Stimulated activated memory B cell treated with anti-CD40 and anti-IgM and Interleukin-4, amounts not matched to agents 10 μg/mL and 1 μg/mL and 100 μg/mL, for 72 hours (primary cell): ENCODE results near the gene PTRH2.

ENCODE experiments used
- ATAC-seq: fragments of 150-1000 bp; cut with Tn5 transposase; 2 replicates; pipeline ENCODE4 v1.10.0; 2021
- H3K27ac Mint-ChIP-seq: one replicate; pipeline ENCODE4 v1.8.0; 2022; ENCODE audit warnings: mild to moderate bottlenecking, mixed read lengths
- H3K27me3 Mint-ChIP-seq: one replicate; pipeline ENCODE4 v1.8.0; 2022; ENCODE audit warnings: mixed read lengths
- H3K36me3 Mint-ChIP-seq: one replicate; pipeline ENCODE4 v1.8.0; 2022; ENCODE audit warnings: mixed read lengths
- H3K4me1 Mint-ChIP-seq: one replicate; pipeline ENCODE4 v1.8.0; 2022; ENCODE audit warnings: mixed read lengths
- H3K4me3 Mint-ChIP-seq: one replicate; pipeline ENCODE4 v1.8.0; 2022; ENCODE audit warnings: mild to moderate bottlenecking, moderate library complexity, mixed read lengths
- H3K9me3 Mint-ChIP-seq: one replicate; pipeline ENCODE4 v1.8.0; 2022; ENCODE audit warnings: mixed read lengths

PTRH2 gene

GRCh38 chr17:59698143-59698542, 9.1 kb downstream of the PTRH2 start:
- Mint-ChIP-seq H3K4me3 (no peak overlapping the region), H3K36me3 (peaks cover 63% of the 10 kb centered on the region), H3K4me1 (peaks cover 76% of the 10 kb centered on the region), H3K9me3 (no peaks in the 10 kb centered on the region), H3K27me3 (no peaks in the 10 kb centered on the region), H3K27ac (peak overlapping the region; percentile 61)
- no peak for ATAC-seq

GRCh38 chr17:59696682-59697277, 10.4 kb downstream of the PTRH2 start:
- Mint-ChIP-seq H3K4me3 (no peak overlapping the region), H3K4me1 (peaks cover 62% of the 10 kb centered on the region), H3K36me3 (peaks cover 66% of the 10 kb centered on the region), H3K27me3 (no peaks in the 10 kb centered on the region), H3K9me3 (no peaks in the 10 kb centered on the region), H3K27ac (peak overlapping the region; percentile 61)
- peak; percentile 82 for ATAC-seq

GRCh38 chr17:59695945-59696681, 11.1 kb downstream of the PTRH2 start:
- H3K4me3 Mint-ChIP-seq = no peak overlapping the region
- peak overlapping the region; percentile 61 for H3K27ac Mint-ChIP-seq
- H3K36me3 Mint-ChIP-seq = peaks cover 70% of the 10 kb centered on the region
- H3K4me1 Mint-ChIP-seq = peaks cover 56% of the 10 kb centered on the region
- ATAC-seq = no peak
- no peaks in the 10 kb centered on the region for H3K27me3 Mint-ChIP-seq
- H3K9me3 Mint-ChIP-seq = no peaks in the 10 kb centered on the region

GRCh38 chr17:59694344-59694743, 12.9 kb downstream of the PTRH2 start:
- Mint-ChIP-seq H3K4me1 (peaks cover 38% of the 10 kb centered on the region), H3K9me3 (no peaks in the 10 kb centered on the region), H3K36me3 (peaks cover 69% of the 10 kb centered on the region), H3K27me3 (no peaks in the 10 kb centered on the region), H3K27ac (peak overlapping the region; percentile 12), H3K4me3 (no peak overlapping the region)
- no peak for ATAC-seq

GRCh38 chr17:59693582-59693981, 13.6 kb downstream of the PTRH2 start:
- no peaks in the 10 kb centered on the region for H3K27me3 Mint-ChIP-seq
- H3K4me1 Mint-ChIP-seq = peaks cover 30% of the 10 kb centered on the region
- no peaks in the 10 kb centered on the region for H3K9me3 Mint-ChIP-seq
- H3K4me3 Mint-ChIP-seq = no peak overlapping the region
- H3K27ac Mint-ChIP-seq = no peak overlapping the region
- ATAC-seq = no peak
- H3K36me3 Mint-ChIP-seq = peaks cover 67% of the 10 kb centered on the region

GRCh38 chr17:59688496-59688895, 18.7 kb downstream of the PTRH2 start:
- no peak overlapping the region for H3K4me3 Mint-ChIP-seq
- peaks cover 15% of the 10 kb centered on the region for H3K4me1 Mint-ChIP-seq
- H3K36me3 Mint-ChIP-seq = peaks cover 61% of the 10 kb centered on the region
- peak overlapping the region; percentile 30 for H3K27ac Mint-ChIP-seq
- no peaks in the 10 kb centered on the region for H3K9me3 Mint-ChIP-seq
- ATAC-seq = no peak
- H3K27me3 Mint-ChIP-seq = no peaks in the 10 kb centered on the region

GRCh38 chr17:59688008-59688407, 19.2 kb downstream of the PTRH2 start:
- no peaks in the 10 kb centered on the region for H3K9me3 Mint-ChIP-seq

GRCh38 chr17:59684967-59685366, 22.3 kb downstream of the PTRH2 start:
- peaks cover 60% of the 10 kb centered on the region for H3K36me3 Mint-ChIP-seq
- no peak overlapping the region for H3K4me3 Mint-ChIP-seq

More at GRCh38 chr17:59688008-59688407, 19.2 kb downstream of the PTRH2 start:
- H3K4me1 Mint-ChIP-seq = peaks cover 15% of the 10 kb centered on the region
- no peak overlapping the region for H3K4me3 Mint-ChIP-seq
- H3K36me3 Mint-ChIP-seq = peaks cover 63% of the 10 kb centered on the region
- ATAC-seq = no peak
- peak overlapping the region; percentile 30 for H3K27ac Mint-ChIP-seq
- no peaks in the 10 kb centered on the region for H3K27me3 Mint-ChIP-seq

GRCh38 chr17:59683283-59683682, 23.9 kb downstream of the PTRH2 start:
- Mint-ChIP-seq H3K27ac (no peak overlapping the region), H3K27me3 (no peaks in the 10 kb centered on the region), H3K9me3 (no peaks in the 10 kb centered on the region), H3K4me1 (peaks cover 15% of the 10 kb centered on the region), H3K4me3 (no peak overlapping the region), H3K36me3 (peaks cover 51% of the 10 kb centered on the region)
- ATAC-seq = no peak

More at GRCh38 chr17:59684967-59685366, 22.3 kb downstream of the PTRH2 start:
- peaks cover 15% of the 10 kb centered on the region for H3K4me1 Mint-ChIP-seq
- no peaks in the 10 kb centered on the region for H3K27me3 Mint-ChIP-seq
- ATAC-seq = no peak
- no peaks in the 10 kb centered on the region for H3K9me3 Mint-ChIP-seq
- H3K27ac Mint-ChIP-seq = no peak overlapping the region

- Mint-ChIP-seq H3K9me3 (no peaks in the 10 kb centered on the region), H3K4me1 (peaks cover 2% of the 10 kb centered on the region), H3K36me3 (peaks cover 38% of the 10 kb centered on the region), H3K27me3 (no peaks in the 10 kb centered on the region), H3K27ac (no peak overlapping the region), H3K4me3 (no peak overlapping the region)
- ATAC-seq = no peak
These were observed 26.9 kb downstream of the PTRH2 start for GRCh38 chr17:59680314-59680713.

- peaks cover 30% of the 10 kb centered on the region for H3K36me3 Mint-ChIP-seq
- no peaks in the 10 kb centered on the region for H3K27me3 Mint-ChIP-seq
- no peak for ATAC-seq
- H3K4me1 Mint-ChIP-seq = peaks cover 16% of the 10 kb centered on the region
- no peaks in the 10 kb centered on the region for H3K9me3 Mint-ChIP-seq
- H3K4me3 Mint-ChIP-seq = no peak overlapping the region
- no peak overlapping the region for H3K27ac Mint-ChIP-seq
These were observed 28.3 kb downstream of the PTRH2 start for GRCh38 chr17:59678918-59679317.

GRCh38 chr17:59676716-59677115, 30.5 kb downstream of the PTRH2 start:
- Mint-ChIP-seq H3K27me3 (no peaks in the 10 kb centered on the region), H3K4me1 (peaks cover 31% of the 10 kb centered on the region), H3K36me3 (peaks cover 23% of the 10 kb centered on the region), H3K4me3 (no peak overlapping the region), H3K27ac (no peak overlapping the region), H3K9me3 (no peaks in the 10 kb centered on the region)
- ATAC-seq = no peak

- Mint-ChIP-seq H3K4me3 (no peak overlapping the region), H3K4me1 (peaks cover 41% of the 10 kb centered on the region), H3K9me3 (no peaks in the 10 kb centered on the region), H3K27me3 (no peaks in the 10 kb centered on the region), H3K27ac (peak overlapping the region; percentile 69), H3K36me3 (peaks cover 25% of the 10 kb centered on the region)
- ATAC-seq = no peak
These were observed 32.0 kb downstream of the PTRH2 start for GRCh38 chr17:59675231-59675630.

GRCh38 chr17:59671386-59671785, 35.8 kb downstream of the PTRH2 start:
- peak overlapping the region; percentile 7 for H3K27ac Mint-ChIP-seq
- no peaks in the 10 kb centered on the region for H3K9me3 Mint-ChIP-seq
- no peak for ATAC-seq
- peaks cover 23% of the 10 kb centered on the region for H3K36me3 Mint-ChIP-seq
- H3K27me3 Mint-ChIP-seq = no peaks in the 10 kb centered on the region
- peaks cover 56% of the 10 kb centered on the region for H3K4me1 Mint-ChIP-seq
- H3K4me3 Mint-ChIP-seq = no peak overlapping the region

- H3K4me1 Mint-ChIP-seq = peaks cover 50% of the 10 kb centered on the region
- H3K27me3 Mint-ChIP-seq = no peaks in the 10 kb centered on the region
- no peaks in the 10 kb centered on the region for H3K9me3 Mint-ChIP-seq
- H3K4me3 Mint-ChIP-seq = no peak overlapping the region
- peaks cover 28% of the 10 kb centered on the region for H3K36me3 Mint-ChIP-seq
- ATAC-seq = no peak
- H3K27ac Mint-ChIP-seq = peak overlapping the region; percentile 80
These were observed 37.3 kb downstream of the PTRH2 start for GRCh38 chr17:59669944-59670343.

- Mint-ChIP-seq H3K9me3 (no peaks in the 10 kb centered on the region), H3K27me3 (no peaks in the 10 kb centered on the region), H3K4me1 (peaks cover 45% of the 10 kb centered on the region), H3K36me3 (peaks cover 33% of the 10 kb centered on the region), H3K27ac (peak overlapping the region; percentile 80), H3K4me3 (no peak overlapping the region)
- no peak for ATAC-seq
These were observed 37.8 kb downstream of the PTRH2 start for GRCh38 chr17:59669411-59669810.
